Trophoblast cell (in vitro differentiated cells and primary cell): ENCODE results near the gene KAT6B.

Experiments
- DNase-seq, 2 donors: peaks; one replicate each; pipeline ENCODE4 v3.0.0-alpha.2; 2016
- H2AFZ ChIP-seq: 2 replicates; pipeline ENCODE4 v1.6.1; 2013; ENCODE audit warnings: low read length, moderate library complexity, mild to moderate bottlenecking; ENCODE audit not compliant: insufficient read depth, poor library complexity
- H2AK5ac ChIP-seq: 2 replicates; pipeline ENCODE4 v1.6.1; 2013; ENCODE audit warnings: mild to moderate bottlenecking, low read length
- H2BK120ac ChIP-seq: 2 replicates; pipeline ENCODE4 v1.6.1; 2013; ENCODE audit warnings: low read length, mild to moderate bottlenecking, moderate library complexity; ENCODE audit not compliant: insufficient read depth, poor library complexity
- H2BK12ac ChIP-seq: 2 replicates; pipeline ENCODE4 v1.6.1; 2013; ENCODE audit warnings: mild to moderate bottlenecking, low read length, moderate library complexity
- H2BK5ac ChIP-seq: 2 replicates; pipeline ENCODE4 v1.6.1; 2013; ENCODE audit warnings: low read length, low read depth, moderate library complexity, mild to moderate bottlenecking; ENCODE audit not compliant: poor library complexity
- H3K14ac ChIP-seq: 2 replicates; pipeline ENCODE4 v1.6.1; 2013; ENCODE audit warnings: mild to moderate bottlenecking, low read length
- H3K18ac ChIP-seq: 2 replicates; pipeline ENCODE4 v1.6.1; 2013; ENCODE audit warnings: mild to moderate bottlenecking, low read length
- H3K23ac ChIP-seq: 2 replicates; pipeline ENCODE4 v1.6.1; 2013; ENCODE audit warnings: low read length
- H3K27ac ChIP-seq: 2 replicates; pipeline ENCODE4 v1.5.1; 2013; ENCODE audit warnings: low read depth, mild to moderate bottlenecking, inconsistent platforms, low read length, moderate library complexity
- H3K27me3 ChIP-seq: 2 replicates; pipeline ENCODE4 v1.6.1; 2013; ENCODE audit warnings: inconsistent platforms, mild to moderate bottlenecking, low read length, moderate library complexity; ENCODE audit not compliant: insufficient read depth
- H3K36me3 ChIP-seq, 2 experiments: 1 replicate in 1 of 2; 2 replicates in 1 of 2; pipeline ENCODE4 v1.6.1; 2013; ENCODE audit warnings: low read length in 2 of 2, mild to moderate bottlenecking in 2 of 2, moderate library complexity in 1 of 2; ENCODE audit not compliant: insufficient read depth in 2 of 2, control insufficient read depth in 1 of 2
- H3K4ac ChIP-seq: 2 replicates; pipeline ENCODE4 v1.6.1; 2013; ENCODE audit warnings: low read depth, mild to moderate bottlenecking, low read length, moderate library complexity
- H3K4me1 ChIP-seq, 2 experiments: 1 replicate in 1 of 2; 2 replicates in 1 of 2; pipeline ENCODE4 v1.6.1; 2013; ENCODE audit warnings: low read length in 2 of 2, mild to moderate bottlenecking in 2 of 2, moderate library complexity in 1 of 2; ENCODE audit not compliant: insufficient read depth in 2 of 2, control insufficient read depth in 1 of 2
- H3K4me2 ChIP-seq: 2 replicates; pipeline ENCODE4 v1.6.1; 2013; ENCODE audit warnings: inconsistent platforms, mild to moderate bottlenecking, low read length, moderate library complexity
- H3K4me3 ChIP-seq: 2 replicates; pipeline ENCODE4 v1.5.1; 2013; ENCODE audit warnings: mild to moderate bottlenecking, low read depth, low read length, inconsistent platforms
- H3K79me1 ChIP-seq: one replicate; pipeline ENCODE4 v1.6.1; 2013; ENCODE audit warnings: low read length
- H3K79me2 ChIP-seq: 2 replicates; pipeline ENCODE4 v1.6.1; 2013; ENCODE audit warnings: low read length, mild to moderate bottlenecking; ENCODE audit not compliant: control insufficient read depth, insufficient read depth, poor library complexity
- H3K9ac ChIP-seq: 2 replicates; pipeline ENCODE4 v1.6.1; 2013; ENCODE audit warnings: mild to moderate bottlenecking, low read length
- H3K9me3 ChIP-seq: 2 replicates; pipeline ENCODE4 v1.6.1; 2013; ENCODE audit warnings: low read depth, mild to moderate bottlenecking, control low read depth, inconsistent platforms, low read length; ENCODE audit not compliant: insufficient read depth
- H4K12ac ChIP-seq: 2 replicates; pipeline ENCODE4 v1.6.1; 2013; ENCODE audit warnings: low read depth, mild to moderate bottlenecking, low read length, moderate library complexity
- H4K8ac ChIP-seq: 2 replicates; pipeline ENCODE4 v1.6.1; 2013; ENCODE audit warnings: low read depth, mild to moderate bottlenecking, low read length, moderate library complexity
- H4K91ac ChIP-seq: one replicate; pipeline ENCODE4 v1.6.1; 2013; ENCODE audit warnings: low read depth, mild to moderate bottlenecking, low read length, moderate library complexity
- WGBS: extraction: QIAGEN DNeasy Blood & Tissue Kit; methylation state at CpG from one replicate; pipeline ENCODE4 v1.1.7; 2013; ENCODE audit warnings: missing lambda C conversion rate; ENCODE audit not compliant: insufficient read length, insufficient coverage; ENCODE audit errors: extremely low coverage; 5-methylcytosine and 5-hydroxymethylcytosine counted together

The KAT6B gene

DNA sequence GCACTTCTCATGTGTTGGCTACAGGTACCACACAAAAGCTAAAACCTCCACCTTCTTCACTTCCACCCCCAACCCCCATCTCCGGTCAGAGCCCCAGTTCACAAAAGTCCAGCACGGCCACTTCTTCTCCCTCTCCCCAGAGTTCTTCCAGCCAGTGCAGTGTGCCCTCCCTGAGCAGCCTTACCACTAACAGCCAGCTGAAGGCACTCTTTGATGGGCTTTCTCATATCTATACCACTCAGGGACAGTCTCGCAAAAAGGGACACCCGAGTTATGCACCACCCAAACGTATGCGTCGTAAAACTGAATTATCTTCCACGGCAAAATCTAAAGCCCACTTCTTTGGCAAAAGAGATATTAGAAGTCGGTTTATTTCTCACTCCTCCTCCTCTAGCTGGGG lies 149.4 kb downstream of the KAT6B start:
- Histone ChIP-seq H4K12ac (no peak overlapping the region), H3K4me2 (no peak overlapping the region), H3K79me1 (no peaks in the 10 kb centered on the region), H3K18ac (no peak overlapping the region), H3K79me2 (no peaks in the 10 kb centered on the region), H3K36me3 (peaks cover 2 to 3% of the 10 kb centered on the region in 2 experiments), H3K4me3 (no peak overlapping the region), H3K27ac (no peak overlapping the region), H2AFZ (no peak overlapping the region), H3K4me1 (no peaks in the 10 kb centered on the region), H3K27me3 (no peaks in the 10 kb centered on the region), H3K9ac (no peak overlapping the region), H3K23ac (no peak overlapping the region), H4K8ac (no peak overlapping the region), H2BK5ac (no peak overlapping the region), H3K4ac (no peak overlapping the region), H2BK120ac (no peak overlapping the region), H4K91ac (no peak overlapping the region), H2BK12ac (no peak overlapping the region), H3K9me3 (no peaks in the 10 kb centered on the region), H3K14ac (no peak overlapping the region), H2AK5ac (no peak overlapping the region)
- no CpG with 5 or more reads among the region's 9 CpGs for WGBS
- DNase-seq = no peak

DNA sequence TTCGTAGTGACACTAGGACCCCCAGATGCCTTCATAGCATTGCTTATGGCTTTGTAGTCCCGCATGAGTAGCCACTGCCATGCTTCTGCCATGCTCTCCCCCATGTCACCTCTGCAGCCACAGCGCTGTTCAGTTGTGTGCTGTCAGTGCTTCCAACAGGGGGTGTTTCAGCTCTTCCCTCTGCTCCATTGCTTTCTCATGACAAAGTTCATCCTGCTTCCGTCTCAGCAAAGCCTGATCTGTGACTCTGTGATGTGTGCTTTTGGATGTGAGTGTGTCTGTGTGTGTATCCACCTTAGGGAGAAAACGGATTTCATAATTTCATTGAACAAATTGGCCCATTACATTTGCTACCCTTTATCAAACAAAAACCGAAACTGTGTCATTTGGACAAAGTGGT lies 150.2 kb downstream of the KAT6B start:
- Histone ChIP-seq H3K79me1 (no peaks in the 10 kb centered on the region), H2BK12ac (no peak overlapping the region), H2BK120ac (no peak overlapping the region), H3K4me3 (no peak overlapping the region), H3K4me2 (no peak overlapping the region), H3K27ac (no peak overlapping the region), H4K12ac (no peak overlapping the region), H3K27me3 (no peaks in the 10 kb centered on the region), H4K8ac (no peak overlapping the region), H3K23ac (no peak overlapping the region), H4K91ac (no peak overlapping the region), H2BK5ac (no peak overlapping the region), H3K79me2 (no peaks in the 10 kb centered on the region), H3K9ac (no peak overlapping the region), H2AK5ac (no peak overlapping the region), H3K18ac (no peak overlapping the region), H3K4me1 (no peaks in the 10 kb centered on the region), H3K4ac (no peak overlapping the region), H3K36me3 (peaks cover 2 to 3% of the 10 kb centered on the region in 2 experiments), H2AFZ (no peak overlapping the region), H3K14ac (no peak overlapping the region), H3K9me3 (no peaks in the 10 kb centered on the region)
- WGBS = 100% methylated on average over 1 of the region's 6 CpGs
- no peak for DNase-seq

- H2AK5ac ChIP-seq = no peak overlapping the region
- H3K4me3 ChIP-seq = no peak overlapping the region
- H4K91ac ChIP-seq = no peak overlapping the region
- H3K36me3 ChIP-seq = peaks cover 2 to 3% of the 10 kb centered on the region in 2 experiments
- H2BK12ac ChIP-seq = no peak overlapping the region
- no peak overlapping the region for H2BK5ac ChIP-seq
- no peak overlapping the region for H3K9ac ChIP-seq
- no peak overlapping the region for H3K23ac ChIP-seq
- no peak overlapping the region for H4K8ac ChIP-seq
- H3K18ac ChIP-seq = no peak overlapping the region
- H2AFZ ChIP-seq = no peak overlapping the region
- no peak overlapping the region for H3K4ac ChIP-seq
- H3K27me3 ChIP-seq = no peaks in the 10 kb centered on the region
- H3K9me3 ChIP-seq = no peaks in the 10 kb centered on the region
- H3K79me2 ChIP-seq = no peaks in the 10 kb centered on the region
- WGBS = no CpG with 5 or more reads among the region's 2 CpGs
- no peaks in the 10 kb centered on the region for H3K79me1 ChIP-seq
- no peak overlapping the region for H3K27ac ChIP-seq
- DNase-seq = no peak
- no peaks in the 10 kb centered on the region for H3K4me1 ChIP-seq
- H2BK120ac ChIP-seq = no peak overlapping the region
- no peak overlapping the region for H3K14ac ChIP-seq
- no peak overlapping the region for H4K12ac ChIP-seq
- no peak overlapping the region for H3K4me2 ChIP-seq
Observed at GRCh38 chr10:74977072-74977471, 150.7 kb downstream of the KAT6B start.

- Histone ChIP-seq H3K14ac (no peak overlapping the region), H3K27ac (no peak overlapping the region), H4K12ac (no peak overlapping the region), H2BK120ac (no peak overlapping the region), H3K36me3 (peaks cover 2 to 3% of the 10 kb centered on the region in 2 experiments), H3K4ac (no peak overlapping the region), H3K79me2 (no peaks in the 10 kb centered on the region), H3K9ac (peak overlapping the region; percentile 51), H3K9me3 (no peaks in the 10 kb centered on the region), H2BK5ac (no peak overlapping the region), H3K23ac (no peak overlapping the region), H3K4me3 (no peak overlapping the region), H2AK5ac (no peak overlapping the region), H2AFZ (no peak overlapping the region), H3K18ac (no peak overlapping the region), H3K4me2 (no peak overlapping the region), H3K79me1 (no peaks in the 10 kb centered on the region), H2BK12ac (no peak overlapping the region), H4K91ac (no peak overlapping the region), H4K8ac (no peak overlapping the region), H3K4me1 (no peaks in the 10 kb centered on the region), H3K27me3 (no peaks in the 10 kb centered on the region)
- DNase-seq = no peak
- no CpG with 5 or more reads among the region's 8 CpGs for WGBS
Observed at GRCh38 chr10:74977913-74978847, 151.8 kb downstream of the KAT6B start.
